ENCODE measurements around the gene ADAM29. TPM values are rescaled to one million over a fixed set of nuclear protein-coding genes. Genes with fewer than 3 reads are reported as not detected.
"Not testable (repeated sequence)": the region's sequence is repeated elsewhere in the genome, so short reads cannot be mapped to it uniquely, and the experiment has no call there.

The ADAM29 gene
- polyA plus RNA-seq, 3 donors: 0.09 to 0.12 TPM; not detected in 1

- no peak for DNase-seq (ENCODE audit: extremely low read depth in 1 of 11, low read depth in 9 of 11, low spot score in 4 of 11)
These were observed 16.2 kb downstream of the ADAM29 start for GRCh38 chr4:174934360-174934759.

- no peak for DNase-seq (ENCODE audit: extremely low read depth in 1 of 11, low read depth in 9 of 11, low spot score in 4 of 11)
These were observed 17.4 kb downstream of the ADAM29 start for GRCh38 chr4:174935607-174936006.

DNA sequence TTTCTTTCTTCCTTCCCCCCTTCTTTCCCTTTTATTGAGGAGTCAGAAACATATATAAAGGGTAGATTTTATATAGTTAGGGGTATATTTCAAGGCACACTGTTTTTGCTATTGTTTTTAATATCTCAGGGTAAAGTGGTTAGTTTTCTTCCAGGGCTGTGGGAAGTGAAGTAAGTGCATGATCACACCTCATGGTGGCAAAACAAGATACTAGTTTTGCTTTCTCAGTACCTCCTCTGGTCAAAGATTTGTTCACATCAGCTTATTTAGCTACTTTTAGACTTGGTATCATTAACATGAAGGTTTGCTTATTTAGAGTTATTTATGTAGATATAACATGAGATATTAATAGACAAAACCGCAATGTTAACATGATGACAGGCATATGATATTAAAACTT lies 21.8 kb downstream of the ADAM29 start:
- DNase-seq (ENCODE audit: extremely low read depth in 1 of 11, low read depth in 9 of 11, low spot score in 4 of 11): no peak

GRCh38 chr4:174946246-174946645 lies 28.1 kb downstream of the ADAM29 start:
- DNase-seq (ENCODE audit: extremely low read depth in 1 of 11, low read depth in 9 of 11, low spot score in 4 of 11): no peak

GRCh38 chr4:174948826-174949225 lies 30.7 kb downstream of the ADAM29 start:
- no peak for DNase-seq (ENCODE audit: extremely low read depth in 1 of 11, low read depth in 9 of 11, low spot score in 4 of 11)

DNA sequence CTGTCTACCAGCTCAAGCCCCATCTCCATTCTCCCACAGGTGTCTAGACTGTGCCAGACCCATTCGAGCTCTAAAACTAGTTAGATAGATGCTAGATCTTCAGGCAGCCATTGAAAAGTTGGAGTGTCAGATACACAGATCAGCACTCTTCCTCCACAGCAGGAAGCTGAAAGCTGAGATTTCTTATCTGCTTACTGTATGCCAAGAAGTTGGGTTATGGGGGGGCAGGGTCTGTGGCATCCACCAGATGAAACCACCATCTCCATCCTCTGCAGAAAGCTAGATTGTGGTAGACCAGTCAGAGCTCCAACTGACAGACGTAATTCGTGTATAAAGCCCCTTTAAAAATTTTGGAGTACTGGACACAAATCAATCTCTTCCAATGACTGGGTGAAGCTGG lies 54.8 kb downstream of the ADAM29 start:
- DNase-seq (ENCODE audit: extremely low read depth in 1 of 11, low read depth in 9 of 11, low spot score in 4 of 11): no peak

DNA sequence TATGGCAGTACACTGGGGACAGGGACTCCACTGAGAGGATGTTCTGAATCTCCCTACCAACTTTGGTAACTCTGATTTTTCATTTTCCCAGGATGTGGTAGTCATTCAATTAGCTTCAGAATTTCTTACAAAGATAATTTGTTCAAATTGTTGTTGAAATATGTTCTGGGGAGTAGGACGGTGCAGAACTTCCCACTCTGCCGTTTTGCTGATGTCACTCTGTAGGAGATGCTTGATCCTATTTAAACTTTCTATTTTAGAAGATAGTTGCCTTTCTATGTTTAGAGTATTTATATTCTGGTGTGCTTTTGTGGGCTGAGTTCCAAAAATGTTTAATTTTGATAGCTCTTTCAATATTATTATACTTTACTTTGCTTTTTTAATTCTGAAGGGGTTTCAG lies 55.2 kb downstream of the ADAM29 start:
- no peak for DNase-seq (ENCODE audit: extremely low read depth in 1 of 11, low read depth in 9 of 11, low spot score in 4 of 11)

DNA sequence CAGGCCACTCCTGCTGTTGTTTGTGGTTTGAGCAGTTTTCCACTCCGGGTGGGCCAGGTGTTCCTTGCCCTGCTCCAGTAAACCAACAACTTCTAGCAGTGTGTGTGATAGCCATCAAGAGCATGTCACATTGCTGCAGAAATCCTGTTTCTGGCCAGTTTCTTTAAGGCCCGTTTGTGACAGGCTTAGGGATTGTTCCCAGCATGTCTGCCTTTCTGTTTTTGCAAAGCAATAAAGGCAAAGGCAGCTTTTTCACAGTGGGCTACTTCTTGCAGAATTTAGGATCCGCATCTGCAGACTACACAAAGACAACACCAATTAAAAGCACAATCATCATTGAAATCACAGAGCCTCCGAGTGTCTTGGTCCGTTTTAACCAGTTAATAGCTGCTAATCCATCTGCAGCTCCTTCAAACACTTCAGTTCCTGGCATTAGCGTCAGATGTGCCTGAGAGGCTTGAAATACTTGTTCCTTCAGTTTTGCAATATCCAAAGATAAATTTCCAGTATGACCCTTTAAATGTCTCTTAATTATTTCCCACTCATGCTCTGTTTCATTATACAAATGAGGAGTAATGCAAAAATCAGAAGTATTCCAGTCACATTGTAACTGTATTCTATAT lies 65.1 kb downstream of the ADAM29 start:
- DNase-seq (ENCODE audit: extremely low read depth in 1 of 11, low read depth in 9 of 11, low spot score in 4 of 11): no peak

DNA sequence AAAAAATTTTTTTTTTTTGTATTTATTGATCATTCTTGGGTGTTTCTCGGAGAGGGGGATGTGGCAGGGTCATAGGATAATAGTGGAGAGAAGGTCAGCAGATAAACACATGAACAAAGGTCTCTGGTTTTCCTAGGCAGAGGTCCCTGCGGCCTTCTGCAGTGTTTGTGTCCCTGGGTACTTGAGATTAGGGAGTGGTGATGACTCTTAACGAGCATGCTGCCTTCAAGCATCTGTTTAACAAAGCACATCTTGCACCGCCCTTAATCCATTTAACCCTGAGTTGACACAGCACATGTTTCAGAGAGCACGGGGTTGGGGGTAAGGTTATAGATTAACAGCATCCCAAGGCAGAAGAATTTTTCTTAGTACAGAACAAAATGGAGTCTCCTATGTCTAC lies 65.7 kb downstream of the ADAM29 start:
- DNase-seq (ENCODE audit: extremely low read depth in 1 of 11, low read depth in 9 of 11, low spot score in 4 of 11): not testable (repeated sequence)

- DNase-seq (ENCODE audit: extremely low read depth in 1 of 11, low read depth in 9 of 11, low spot score in 4 of 11): no peak
These were observed 71.6 kb downstream of the ADAM29 start for GRCh38 chr4:174989791-174990190.

DNA sequence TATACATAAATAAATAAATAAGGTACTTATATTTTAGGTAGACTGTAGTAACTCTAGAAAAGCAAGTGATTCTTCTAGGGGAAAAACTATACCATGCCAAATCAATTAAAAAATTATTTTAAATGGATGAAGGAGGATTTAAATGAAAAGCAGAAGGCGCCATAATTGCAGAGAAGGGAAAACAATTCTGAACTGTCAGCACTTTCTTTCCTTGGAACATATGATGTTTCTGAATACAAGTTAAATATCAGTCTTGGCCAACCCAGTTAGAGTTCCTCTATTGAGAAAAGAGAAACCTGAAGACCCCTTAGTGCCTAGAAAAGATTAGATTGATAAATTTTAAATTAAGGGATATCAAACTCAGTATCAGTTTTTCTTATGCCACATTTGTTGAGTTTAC lies 75.8 kb downstream of the ADAM29 start:
- no peak for DNase-seq (ENCODE audit: extremely low read depth in 1 of 11, low read depth in 9 of 11, low spot score in 4 of 11)

DNA sequence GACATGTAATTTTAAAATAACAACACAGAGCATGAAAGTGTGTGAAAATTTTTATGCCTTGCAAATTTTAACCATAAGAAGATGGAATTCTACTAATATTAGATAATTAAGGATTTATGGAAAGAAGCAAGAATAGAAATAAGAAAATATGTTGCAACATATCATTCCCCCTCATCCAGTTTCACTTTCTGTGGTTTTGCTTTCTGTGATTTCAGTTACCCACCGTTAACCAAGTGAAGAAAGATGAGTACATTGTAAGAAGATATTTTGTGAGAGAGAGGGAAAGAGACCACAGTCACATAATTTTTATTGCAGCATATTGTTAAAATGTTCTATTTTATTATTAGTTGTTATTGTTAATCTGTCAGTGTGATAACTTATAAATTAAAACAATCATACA lies 77.9 kb downstream of the ADAM29 start:
- DNase-seq (ENCODE audit: extremely low read depth in 1 of 11, low read depth in 9 of 11, low spot score in 4 of 11): no peak

GRCh38 chr4:174999407-174999806 lies 81.2 kb downstream of the ADAM29 start:
- no peak for DNase-seq (ENCODE audit: extremely low read depth in 1 of 11, low read depth in 9 of 11, low spot score in 4 of 11)

- no peak for DNase-seq (ENCODE audit: extremely low read depth in 1 of 11, low read depth in 9 of 11, low spot score in 4 of 11)
These were observed 99.6 kb downstream of the ADAM29 start for GRCh38 chr4:175017751-175018150.

- DNase-seq (ENCODE audit: extremely low read depth in 1 of 11, low read depth in 9 of 11, low spot score in 4 of 11): not testable (repeated sequence)
These were observed 101.3 kb downstream of the ADAM29 start for GRCh38 chr4:175019447-175019846.

Other genes with a start within 250 kb of the ADAM29 start
- gene GLRA3, start 89.1 kb upstream of the ADAM29 start, polyA plus RNA-seq (ENCODE audit: insufficient read length in 3 of 3): under 1 TPM; 0.03 to 0.17 (median 0.14) TPM

Measured in renal cortex interstitium (tissue), 11 donors.